Astrocyte (in vitro differentiated cells and primary cell): ENCODE measurements around the gene PCDHGB5. TPM values are rescaled to one million over a fixed set of nuclear protein-coding genes. Genes with fewer than 3 reads are reported as not detected.

ENCODE experiments used
- DNase-seq: peaks from one replicate; pipeline ENCODE4 v3.0.0-alpha.2; 2010; ENCODE audit warnings: low read depth
- FAIRE-seq: peaks from 2 replicates; lab custom pipeline; 2011; peaks lifted over from hg19 to GRCh38; lab: Jason Lieb, UNC
- H2AFZ ChIP-seq: 2 replicates; pipeline ENCODE4 v1.6.0; 2012; ENCODE audit warnings: low read depth, low read length, inconsistent platforms
- H3K27ac ChIP-seq: 2 replicates; pipeline ENCODE4 v1.5.1; 2011; ENCODE audit warnings: low read depth, low read length, inconsistent platforms
- H3K27me3 ChIP-seq: 2 replicates; pipeline ENCODE4 v1.6.0; 2011; ENCODE audit warnings: low read length, inconsistent platforms; ENCODE audit not compliant: insufficient read depth
- H3K36me3 ChIP-seq: 2 replicates; pipeline ENCODE4 v1.5.1; 2011; ENCODE audit warnings: low read length, inconsistent platforms; ENCODE audit not compliant: insufficient read depth
- H3K4me1 ChIP-seq: 2 replicates; pipeline ENCODE4 v1.5.1; 2011; ENCODE audit warnings: low read length, inconsistent platforms; ENCODE audit not compliant: insufficient read depth
- H3K4me2 ChIP-seq: 2 replicates; pipeline ENCODE4 v1.6.0; 2012; ENCODE audit warnings: low read length, inconsistent platforms
- H3K4me3 ChIP-seq: 2 replicates; pipeline ENCODE4 v1.5.1; 2011; ENCODE audit warnings: low read depth, mild to moderate bottlenecking, low read length, inconsistent platforms; ENCODE audit not compliant: insufficient read depth
- H3K79me2 ChIP-seq: 2 replicates; pipeline ENCODE4 v1.6.0; 2012; ENCODE audit warnings: mild to moderate bottlenecking, low read length, inconsistent platforms; ENCODE audit not compliant: insufficient read depth
- H3K9ac ChIP-seq: 2 replicates; pipeline ENCODE4 v1.6.0; 2012; ENCODE audit warnings: mild to moderate bottlenecking, low read length, inconsistent platforms
- H3K9me3 ChIP-seq: 2 replicates; pipeline ENCODE4 v1.5.1; 2012; ENCODE audit warnings: low read depth, mild to moderate bottlenecking, low read length, inconsistent platforms; ENCODE audit not compliant: insufficient read depth
- H4K20me1 ChIP-seq: 2 replicates; pipeline ENCODE4 v1.6.0; 2012; ENCODE audit warnings: low read length, inconsistent platforms; ENCODE audit not compliant: insufficient read depth
- H3K27ac Mint-ChIP-seq: one replicate; pipeline ENCODE4 v1.8.0; 2021; ENCODE audit warnings: mild to moderate bottlenecking, mixed read lengths; ENCODE audit not compliant: unreplicated experiment
- H3K27me3 Mint-ChIP-seq: one replicate; pipeline ENCODE4 v1.8.0; 2021; ENCODE audit warnings: low read depth, mixed read lengths; ENCODE audit not compliant: unreplicated experiment
- H3K36me3 Mint-ChIP-seq: one replicate; pipeline ENCODE4 v1.8.0; 2021; ENCODE audit warnings: low read depth, mixed read lengths; ENCODE audit not compliant: unreplicated experiment
- H3K4me1 Mint-ChIP-seq: one replicate; pipeline ENCODE4 v1.8.0; 2021; ENCODE audit warnings: low read depth, mixed read lengths; ENCODE audit not compliant: unreplicated experiment
- H3K4me3 Mint-ChIP-seq: one replicate; pipeline ENCODE4 v1.8.0; 2021; ENCODE audit warnings: mild to moderate bottlenecking, moderate library complexity, mixed read lengths; ENCODE audit not compliant: unreplicated experiment
- H3K9me3 Mint-ChIP-seq: one replicate; pipeline ENCODE4 v1.8.0; 2021; ENCODE audit warnings: mild to moderate bottlenecking, mixed read lengths; ENCODE audit not compliant: unreplicated experiment
- EZH2 ChIP-seq: IDR thresholded peaks from 2 replicates; pipeline ENCODE4 v1.6.1; 2012; ENCODE audit warnings: mild to moderate bottlenecking, low read length, inconsistent platforms; ENCODE audit not compliant: insufficient read depth
- total RNA-seq: library from RNA; stranded (reverse); gene quantifications from 2 replicates; pipeline ENCODE4 v1.2.1, GENCODE V29; 2021
- TF ChIP-seq, protein P1 (sequence below): IDR thresholded peaks from 2 replicates; pipeline ENCODE4 v1.5.1; 2011; ENCODE audit warnings: low read depth, mild to moderate bottlenecking, inconsistent platforms, low read length, moderate library complexity; ENCODE audit not compliant: insufficient read depth

The PCDHGB5 gene
- total RNA-seq, 1 donor from 2014 or later, result 2.1 TPM

DNA sequence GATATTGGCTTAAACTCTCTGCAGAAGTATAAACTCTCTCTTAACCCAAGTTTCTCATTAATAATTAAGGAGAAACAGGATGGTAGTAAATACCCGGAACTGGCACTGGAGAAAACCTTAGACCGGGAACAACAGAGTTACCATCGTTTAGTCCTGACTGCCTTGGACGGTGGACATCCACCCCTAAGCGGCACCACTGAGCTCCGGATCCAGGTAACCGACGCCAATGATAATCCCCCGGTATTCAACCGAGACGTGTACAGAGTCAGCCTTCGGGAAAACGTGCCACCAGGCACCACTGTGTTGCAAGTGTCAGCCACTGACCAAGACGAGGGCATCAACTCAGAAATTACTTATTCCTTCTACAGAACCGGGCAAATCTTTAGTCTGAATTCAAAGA, 861 bp downstream of the PCDHGB5 start:
- H3K27ac ChIP-seq, result no peak overlapping the region
- no peaks in the 10 kb centered on the region for H3K4me1 Mint-ChIP-seq
- no peak overlapping the region for H3K27ac Mint-ChIP-seq
- H3K4me1 ChIP-seq, result no peaks in the 10 kb centered on the region
- peak overlapping the region; percentile 48 for H3K4me2 ChIP-seq
- no peak overlapping the region for H2AFZ ChIP-seq
- no peaks in the 10 kb centered on the region for H3K36me3 ChIP-seq
- H4K20me1 ChIP-seq, result no peaks in the 10 kb centered on the region
- H3K4me3 Mint-ChIP-seq, result no peak overlapping the region
- H3K9ac ChIP-seq, result no peak overlapping the region
- H3K9me3 ChIP-seq, result peaks cover 42% of the 10 kb centered on the region
- H3K27me3 ChIP-seq, result no peaks in the 10 kb centered on the region
- peaks cover 28% of the 10 kb centered on the region for H3K9me3 Mint-ChIP-seq
- TF ChIP-seq, protein P1, sequence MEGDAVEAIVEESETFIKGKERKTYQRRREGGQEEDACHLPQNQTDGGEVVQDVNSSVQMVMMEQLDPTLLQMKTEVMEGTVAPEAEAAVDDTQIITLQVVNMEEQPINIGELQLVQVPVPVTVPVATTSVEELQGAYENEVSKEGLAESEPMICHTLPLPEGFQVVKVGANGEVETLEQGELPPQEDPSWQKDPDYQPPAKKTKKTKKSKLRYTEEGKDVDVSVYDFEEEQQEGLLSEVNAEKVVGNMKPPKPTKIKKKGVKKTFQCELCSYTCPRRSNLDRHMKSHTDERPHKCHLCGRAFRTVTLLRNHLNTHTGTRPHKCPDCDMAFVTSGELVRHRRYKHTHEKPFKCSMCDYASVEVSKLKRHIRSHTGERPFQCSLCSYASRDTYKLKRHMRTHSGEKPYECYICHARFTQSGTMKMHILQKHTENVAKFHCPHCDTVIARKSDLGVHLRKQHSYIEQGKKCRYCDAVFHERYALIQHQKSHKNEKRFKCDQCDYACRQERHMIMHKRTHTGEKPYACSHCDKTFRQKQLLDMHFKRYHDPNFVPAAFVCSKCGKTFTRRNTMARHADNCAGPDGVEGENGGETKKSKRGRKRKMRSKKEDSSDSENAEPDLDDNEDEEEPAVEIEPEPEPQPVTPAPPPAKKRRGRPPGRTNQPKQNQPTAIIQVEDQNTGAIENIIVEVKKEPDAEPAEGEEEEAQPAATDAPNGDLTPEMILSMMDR, result no peak
- no peak for TF ChIP-seq EZH2
- H3K36me3 Mint-ChIP-seq, result peaks cover 26% of the 10 kb centered on the region
- no peak for DNase-seq
- H3K4me3 ChIP-seq, result no peak overlapping the region
- no peak for FAIRE-seq
- H3K79me2 ChIP-seq, result no peaks in the 10 kb centered on the region
- no peaks in the 10 kb centered on the region for H3K27me3 Mint-ChIP-seq

- Mint-ChIP-seq H3K27me3 (no peaks in the 10 kb centered on the region), H3K36me3 (peaks cover 20% of the 10 kb centered on the region), H3K4me3 (no peak overlapping the region), H3K9me3 (peaks cover 20% of the 10 kb centered on the region), H3K27ac (no peak overlapping the region), H3K4me1 (no peaks in the 10 kb centered on the region)
- Histone ChIP-seq H2AFZ (no peak overlapping the region), H3K27me3 (no peaks in the 10 kb centered on the region), H4K20me1 (no peaks in the 10 kb centered on the region), H3K4me2 (peak overlapping the region; percentile 31), H3K4me3 (no peak overlapping the region), H3K27ac (no peak overlapping the region), H3K36me3 (no peaks in the 10 kb centered on the region), H3K4me1 (no peaks in the 10 kb centered on the region), H3K9ac (no peak overlapping the region), H3K9me3 (peaks cover 44% of the 10 kb centered on the region), H3K79me2 (peaks cover 5% of the 10 kb centered on the region)
- FAIRE-seq, result no peak
- no peak for TF ChIP-seq EZH2
- TF ChIP-seq, protein P1, result no peak
- no peak for DNase-seq
Observed at GRCh38 chr5:141399555-141400258, 2.0 kb downstream of the PCDHGB5 start.

DNA sequence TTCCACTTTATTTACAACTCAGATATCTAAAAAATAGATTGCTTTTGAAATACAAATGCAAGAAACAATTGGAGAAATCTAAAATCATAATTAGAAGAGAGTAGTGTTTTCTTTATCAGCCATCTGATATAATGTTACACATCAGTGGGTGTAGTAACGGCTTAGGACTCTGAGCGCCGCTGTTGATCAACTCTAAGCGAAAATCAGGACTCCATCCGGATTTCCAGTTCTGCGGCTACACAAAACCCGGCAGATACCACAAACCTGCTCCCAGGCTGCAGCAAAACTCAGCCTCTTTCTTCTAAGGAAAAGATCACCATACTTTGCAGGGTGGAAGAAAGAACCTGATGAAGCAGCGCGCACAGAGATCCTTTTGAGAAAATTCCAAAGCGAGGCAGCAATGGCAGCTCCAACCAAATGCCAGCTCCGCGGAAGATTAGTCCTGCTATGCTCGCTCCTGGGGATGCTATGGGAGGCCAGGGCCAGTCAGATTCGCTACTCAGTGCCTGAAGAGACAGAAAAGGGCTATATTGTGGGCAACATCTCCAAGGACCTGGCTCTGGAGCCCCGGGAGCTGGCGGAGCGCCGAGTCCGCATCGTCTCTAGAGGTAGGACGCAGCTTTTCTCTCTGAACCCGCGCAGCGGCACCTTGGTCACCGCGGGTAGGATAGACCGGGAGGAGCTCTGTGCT, 5.0 kb downstream of the PCDHGB5 start, which contains the start of gene PCDHGA9:
Gene PCDHGA9 (plus strand): TSS at position 226 of the 691 bp plus-strand sequence. CDS start 175 bp downstream, at position 401.
- peaks cover 9% of the 10 kb centered on the region for H3K79me2 ChIP-seq
- no peaks in the 10 kb centered on the region for H3K27me3 ChIP-seq
- Mint-ChIP-seq H3K4me3 (no peak within 1 kb of the TSS), H3K4me1 (no peaks in the 10 kb centered on the region), H3K36me3 (peaks cover 15% of the 10 kb centered on the region), H3K27ac (no peak within 1 kb of the TSS), H3K27me3 (no peaks in the 10 kb centered on the region), H3K9me3 (peaks cover 18% of the 10 kb centered on the region)
- DNase-seq (no peak), FAIRE-seq (no peak)
- peak within 1 kb of the TSS; percentile 13 for H2AFZ ChIP-seq
- no peak within 1 kb of the TSS for H3K27ac ChIP-seq
- no peaks in the 10 kb centered on the region for H3K4me1 ChIP-seq
- H3K36me3 ChIP-seq, result no peaks in the 10 kb centered on the region
- peak within 1 kb of the TSS; percentile 2 for H3K9ac ChIP-seq
- H3K9me3 ChIP-seq, result peaks cover 46% of the 10 kb centered on the region
- H3K4me2 ChIP-seq, result peak within 1 kb of the TSS; percentile 75
- peak within 1 kb of the TSS; percentile 41 for H3K4me3 ChIP-seq
- H4K20me1 ChIP-seq, result no peaks in the 10 kb centered on the region
- TF ChIP-seq, protein P1, result peak; percentile 32
- TF ChIP-seq EZH2, result no peak
